Measurements from ENCODE around the gene RFC2.

The RFC2 gene

GRCh38 chr7:74190259-74190658 lies 63.9 kb downstream of the RFC2 start:
- no peak for DNase-seq (ENCODE audit: low spot score)

GRCh38 chr7:74187915-74188675 lies 66.1 kb downstream of the RFC2 start:
- DNase-seq (ENCODE audit: low spot score): no peak

- no peak for DNase-seq (ENCODE audit: low spot score)
Measured at GRCh38 chr7:74185636-74186035, 68.6 kb downstream of the RFC2 start.

- DNase-seq (ENCODE audit: low spot score): no peak
Measured at GRCh38 chr7:74185016-74185415, 69.2 kb downstream of the RFC2 start.

- peak; percentile 53 for DNase-seq (ENCODE audit: low spot score)
Measured at GRCh38 chr7:74183653-74184450, 70.3 kb downstream of the RFC2 start.

- DNase-seq (ENCODE audit: low spot score): no peak
Measured at GRCh38 chr7:74183142-74183541, 71.1 kb downstream of the RFC2 start.

GRCh38 chr7:74182453-74183090 lies 71.6 kb downstream of the RFC2 start:
- no peak for DNase-seq (ENCODE audit: low spot score)

GRCh38 chr7:74181821-74182220 lies 72.4 kb downstream of the RFC2 start:
- DNase-seq (ENCODE audit: low spot score): no peak

Data from hematopoietic multipotent progenitor cell treated with erythropoietin and hydrocortisone succinate and interleukin-3 and kit ligand, for 17 days (in vitro differentiated cells).